Measurements from ENCODE around the gene ELFN2.

DNA sequence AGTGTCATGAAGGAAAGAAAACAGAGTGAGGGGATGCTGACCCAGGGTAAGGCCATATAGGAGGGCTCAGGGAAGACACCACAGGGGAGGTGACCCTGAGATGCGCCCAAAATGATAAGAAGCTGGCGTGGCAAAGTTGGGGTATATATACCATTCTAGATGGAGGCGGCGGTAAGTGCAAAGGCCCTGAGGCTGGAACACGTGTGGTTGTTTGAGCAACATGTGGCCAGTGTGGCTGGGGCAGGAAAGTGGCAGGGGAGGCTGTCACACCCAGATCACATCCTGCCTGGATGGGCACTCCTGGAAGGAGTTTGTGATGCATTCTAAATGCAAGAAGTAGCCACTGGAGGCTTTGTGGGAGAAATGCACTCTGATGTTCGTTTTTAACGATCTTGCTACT lies 74.8 kb downstream of the ELFN2 start:
- no peak for TF ChIP-seq CTCF (conservative IDR thresholded peaks at IDR 0.05; ENCODE audit: low read length)
- no peak for TF ChIP-seq EZH2phosphoT487 (IDR thresholded peaks at IDR 0.05; ENCODE audit: borderline replicate concordance)

Measured in Loucy (cell line).